ENCODE measurements around the gene SLC10A1. TPM values are rescaled to one million over a fixed set of nuclear protein-coding genes. Genes with fewer than 3 reads are reported as not detected.

The SLC10A1 gene
- polyA plus RNA-seq, 3 donors: 0.15 to 0.19 TPM; not detected in 1

GRCh38 chr14:69808919-69809808, 12.1 kb upstream of the SLC10A1 start:
- no peak for DNase-seq

DNA sequence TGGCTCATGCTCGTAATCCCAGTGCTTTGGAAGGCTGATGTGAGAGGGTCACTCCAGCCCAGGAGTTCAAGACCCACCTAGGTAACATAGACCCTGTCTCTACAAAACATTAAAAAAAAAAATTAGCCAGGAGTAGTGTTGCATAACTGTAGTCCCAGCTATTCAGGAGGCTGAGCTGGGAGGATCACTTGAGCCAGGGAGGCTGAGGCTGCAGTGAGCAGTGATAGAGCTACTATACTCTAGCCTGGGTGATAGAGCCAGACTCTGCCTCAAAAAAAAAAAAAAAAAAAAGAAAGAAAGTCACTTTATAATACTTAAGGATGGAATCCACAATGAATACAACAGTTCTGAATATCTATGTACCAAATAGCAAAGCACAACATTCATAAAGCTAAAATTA, 10.2 kb upstream of the SLC10A1 start:
- no peak for DNase-seq

GRCh38 chr14:69804902-69805301, 7.9 kb upstream of the SLC10A1 start:
- no peak for DNase-seq

DNA sequence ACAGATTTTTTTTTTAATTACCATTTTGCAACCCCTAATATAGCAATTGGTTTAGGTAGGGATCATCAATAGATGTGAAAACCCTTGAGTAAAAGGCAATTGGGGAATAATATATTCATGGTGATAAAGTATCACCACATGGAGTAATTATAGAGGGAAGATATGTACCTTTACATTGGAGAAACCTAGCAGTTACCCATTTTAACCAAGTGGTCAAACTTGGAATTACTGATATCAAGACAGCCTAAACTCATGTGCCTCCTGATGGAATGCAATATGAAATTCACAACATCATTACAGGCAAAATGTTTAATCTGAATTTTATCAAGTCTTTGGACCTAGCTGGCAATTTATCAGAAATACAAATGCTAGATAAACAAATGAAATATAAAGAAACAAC, 6.7 kb upstream of the SLC10A1 start:
- DNase-seq: no peak

- no peak for DNase-seq
Observed at GRCh38 chr14:69798339-69798735, 1.3 kb upstream of the SLC10A1 start.

GRCh38 chr14:69797573-69798338, 715 bp upstream of the SLC10A1 start:
- DNase-seq: no peak

DNA sequence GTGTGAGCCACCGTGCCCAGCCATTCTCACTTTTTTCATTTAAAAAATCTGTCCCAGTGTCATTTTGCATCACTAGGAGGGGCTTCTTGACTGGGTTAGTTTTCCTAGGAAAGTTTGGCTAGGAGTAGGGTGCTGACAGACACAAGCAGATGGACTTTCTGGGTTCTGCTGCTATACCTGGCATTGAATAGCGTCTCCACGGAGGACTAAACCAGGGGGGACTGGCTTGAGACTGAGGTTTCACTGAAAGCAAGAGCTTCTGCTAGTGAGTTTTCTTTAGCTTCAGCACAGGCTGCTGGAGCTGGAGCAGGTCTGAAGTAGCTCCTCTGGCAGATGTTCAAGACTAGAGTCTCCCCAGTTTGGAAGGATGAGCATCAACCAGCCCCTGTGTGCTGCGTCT, 1.4 kb downstream of the SLC10A1 start:
- DNase-seq: no peak

- DNase-seq: no peak
Observed at GRCh38 chr14:69794791-69795190, 2.2 kb downstream of the SLC10A1 start.

DNA sequence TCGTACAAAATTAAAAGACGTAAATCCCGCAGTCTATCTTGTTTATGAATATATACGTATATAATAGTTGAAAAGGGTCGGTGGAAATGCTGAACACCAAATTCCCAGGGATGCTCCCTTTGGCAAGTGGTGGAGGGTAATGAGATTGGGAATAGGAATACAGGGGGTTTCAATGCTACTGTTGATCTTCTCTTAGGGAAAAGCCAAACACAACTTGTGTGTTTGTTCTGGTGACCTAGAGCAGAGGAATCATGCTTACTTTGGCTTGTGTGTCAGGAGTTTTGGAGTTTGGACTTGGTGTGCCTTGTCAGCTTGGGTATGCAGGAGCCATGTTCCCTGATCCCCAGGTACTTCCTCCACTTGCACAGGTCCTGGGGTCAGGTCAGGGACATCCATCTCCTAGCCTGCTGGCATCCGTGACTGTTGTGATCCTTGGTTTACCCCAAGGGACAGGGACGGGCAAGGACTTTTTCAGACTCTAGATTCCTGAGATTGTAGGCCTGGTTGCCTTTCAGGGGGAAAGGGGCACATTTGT, 4.1 kb downstream of the SLC10A1 start:
- DNase-seq: no peak

- DNase-seq: no peak
Observed at GRCh38 chr14:69789118-69789640, 7.9 kb downstream of the SLC10A1 start.

DNA sequence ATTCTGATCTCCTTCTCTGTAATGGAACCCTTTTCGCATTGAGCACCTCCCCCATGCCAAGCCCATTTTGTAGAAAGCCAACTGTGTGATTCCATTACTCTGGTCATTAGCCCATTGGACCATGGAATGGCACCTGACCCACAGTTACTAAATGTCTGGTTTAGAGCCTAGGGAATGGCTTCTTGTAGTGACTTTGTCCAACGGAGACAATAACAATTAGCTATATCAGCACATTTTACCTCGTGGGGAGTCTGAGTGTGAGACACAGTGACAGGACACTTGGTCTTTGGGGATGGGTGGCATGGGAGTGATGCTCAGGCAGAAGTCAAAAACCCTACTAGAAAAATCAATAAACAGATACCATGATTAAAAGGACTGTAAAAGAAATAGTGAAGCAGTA, 10.4 kb downstream of the SLC10A1 start:
- DNase-seq: no peak

- DNase-seq: no peak
Observed at GRCh38 chr14:69784942-69785341, 12.1 kb downstream of the SLC10A1 start.

DNA sequence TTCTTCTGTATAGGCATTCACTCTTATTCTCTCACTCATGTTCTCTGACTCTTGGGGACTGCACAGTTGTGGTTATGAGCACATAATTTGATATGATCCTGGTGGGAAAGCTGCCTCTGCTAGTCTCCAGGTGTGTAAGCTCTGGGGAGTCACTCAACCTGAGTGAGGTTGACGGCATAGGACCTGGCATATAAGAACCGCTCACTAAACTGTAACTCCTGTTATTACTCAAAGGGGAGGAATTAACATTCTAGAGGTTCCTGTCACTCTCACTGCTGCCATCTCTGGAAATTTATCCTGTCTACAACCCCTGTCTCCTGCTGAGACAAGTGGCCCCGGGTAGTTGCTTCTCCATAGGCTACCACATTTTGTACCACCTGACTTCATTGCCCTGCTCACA, 16.1 kb downstream of the SLC10A1 start:
- no peak for DNase-seq

- no peak for DNase-seq
Observed at GRCh38 chr14:69780092-69780491, 16.9 kb downstream of the SLC10A1 start.

- no peak for DNase-seq
Observed at GRCh38 chr14:69779088-69779487, 18.0 kb downstream of the SLC10A1 start.

GRCh38 chr14:69776875-69777453, 20.1 kb downstream of the SLC10A1 start:
- DNase-seq: no peak

DNA sequence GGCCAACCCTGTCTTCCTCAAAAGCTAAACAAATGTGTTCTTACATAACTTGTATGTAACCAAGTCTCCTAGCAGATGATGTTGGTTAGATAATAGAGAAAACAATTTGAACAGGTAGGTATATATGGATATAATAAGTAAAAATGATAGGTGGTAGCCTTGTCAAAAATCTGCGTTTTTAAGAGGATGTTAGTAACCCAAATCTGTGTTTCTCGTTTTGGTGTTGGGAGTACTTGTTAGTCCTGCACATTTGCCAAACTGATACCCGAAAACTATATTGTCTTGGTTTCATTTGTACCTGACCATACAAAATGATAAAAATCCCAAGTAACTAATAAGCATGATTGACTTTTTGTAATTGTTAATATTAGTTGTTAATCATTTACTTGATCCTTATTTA, 22.0 kb downstream of the SLC10A1 start:
- no peak for DNase-seq

DNA sequence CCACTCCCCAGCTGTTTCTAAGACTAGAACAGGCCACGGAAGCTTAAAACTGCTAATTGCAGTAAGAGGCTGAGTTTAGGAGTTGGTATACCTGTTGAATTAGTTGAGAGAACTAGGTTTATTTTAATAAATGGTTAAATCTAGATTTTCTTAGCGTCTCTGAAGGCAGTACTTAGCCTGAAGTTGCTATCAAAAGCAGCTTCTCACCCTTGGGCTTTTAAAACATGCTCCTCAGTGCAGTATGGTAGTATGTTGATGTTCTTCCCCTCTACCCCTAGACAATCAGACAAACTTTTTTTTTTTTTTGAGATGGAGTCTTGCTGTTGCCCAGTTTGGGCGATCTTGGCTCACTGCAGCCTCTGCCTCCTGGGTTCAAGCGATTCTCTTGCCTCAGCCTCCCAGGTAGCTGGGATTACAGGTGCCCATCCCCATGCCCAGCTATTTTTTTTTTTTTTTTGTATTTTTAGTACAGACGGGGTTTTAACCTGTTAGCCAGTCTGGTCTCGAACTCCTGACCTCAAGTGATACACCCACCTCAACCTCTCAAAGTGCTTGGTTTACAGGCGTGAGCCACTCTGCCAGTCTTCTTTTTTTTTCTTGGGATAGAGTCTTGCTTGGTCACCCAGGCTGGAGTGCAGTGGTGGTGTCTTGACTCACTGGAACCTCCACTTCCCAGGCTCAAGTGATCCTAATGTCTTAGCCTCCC, 23.3 kb downstream of the SLC10A1 start:
- DNase-seq: no peak

DNA sequence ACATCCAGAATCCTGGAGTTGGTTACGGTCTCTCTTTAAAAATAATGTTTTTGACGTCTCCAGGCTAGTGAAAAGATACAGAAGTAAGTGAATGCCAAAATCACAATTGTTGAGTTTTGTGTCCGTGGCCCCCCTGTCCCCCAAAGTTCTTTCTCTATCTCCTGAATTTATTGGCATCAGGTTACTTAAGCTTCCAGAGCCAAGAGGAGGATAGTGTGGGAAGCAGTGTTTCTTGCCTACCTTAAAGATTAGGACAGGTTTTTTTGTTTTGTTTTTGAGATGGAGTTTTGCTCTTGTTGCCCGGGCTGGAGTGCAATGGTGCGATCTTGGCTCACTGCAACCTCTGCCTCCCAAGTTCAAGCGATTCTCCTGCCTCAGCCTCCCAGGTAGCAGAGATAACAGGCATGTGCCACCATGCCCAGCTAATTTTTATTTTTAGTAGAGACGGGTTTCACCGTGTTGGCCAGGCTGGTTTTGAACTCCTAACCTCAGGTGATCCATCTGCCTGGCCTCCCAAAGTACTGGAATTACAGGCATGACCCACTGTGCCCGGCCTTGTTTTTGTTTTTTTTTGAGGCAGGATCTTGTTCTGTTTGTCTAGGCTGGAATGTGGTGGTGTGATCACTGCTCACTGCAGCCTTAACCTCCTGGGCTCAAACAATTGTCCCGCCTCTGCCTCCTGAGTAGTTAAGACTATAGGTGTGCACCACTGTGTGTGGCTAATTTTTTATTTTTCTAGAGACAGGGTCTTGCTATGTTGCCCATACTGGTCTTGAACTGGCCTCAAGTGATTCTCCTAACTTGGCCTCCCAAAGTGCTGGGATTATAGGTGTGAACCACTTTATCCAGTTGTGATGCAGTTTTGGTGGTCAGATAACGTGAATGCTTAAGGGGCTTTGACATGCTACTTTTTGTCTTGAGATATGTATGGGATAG, 24.7 kb downstream of the SLC10A1 start:
- no peak for DNase-seq

DNA sequence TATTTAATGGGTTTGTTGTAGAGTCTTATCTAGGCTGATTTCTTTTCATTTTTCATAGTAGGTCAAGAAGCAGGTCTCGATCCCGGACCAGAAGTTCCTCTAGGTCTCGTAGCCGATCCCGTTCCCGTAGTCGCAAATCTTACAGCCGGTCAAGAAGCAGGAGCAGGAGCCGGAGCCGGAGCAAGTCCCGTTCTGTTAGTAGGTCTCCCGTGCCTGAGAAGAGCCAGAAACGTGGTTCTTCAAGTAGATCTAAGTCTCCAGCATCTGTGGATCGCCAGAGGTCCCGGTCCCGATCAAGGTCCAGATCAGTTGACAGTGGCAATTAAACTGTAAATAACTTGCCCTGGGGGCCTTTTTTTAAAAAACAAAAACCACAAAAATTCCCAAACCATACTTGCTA, 25.9 kb downstream of the SLC10A1 start:
- no peak for DNase-seq

- DNase-seq: no peak
Observed at GRCh38 chr14:69770559-69770958, 26.5 kb downstream of the SLC10A1 start.
